Measurements from ENCODE around the gene AHCYL2. TPM values are rescaled to one million over a fixed set of nuclear protein-coding genes. Genes with fewer than 3 reads are reported as not detected.
A peak's percentile ranks its signal among the peaks of the same experiment; 100 is the strongest.

Gene AHCYL2
- total and polyA plus RNA-seq, 2 experiments from 2014 or later: 1.9 to 8.9 TPM

DNA sequence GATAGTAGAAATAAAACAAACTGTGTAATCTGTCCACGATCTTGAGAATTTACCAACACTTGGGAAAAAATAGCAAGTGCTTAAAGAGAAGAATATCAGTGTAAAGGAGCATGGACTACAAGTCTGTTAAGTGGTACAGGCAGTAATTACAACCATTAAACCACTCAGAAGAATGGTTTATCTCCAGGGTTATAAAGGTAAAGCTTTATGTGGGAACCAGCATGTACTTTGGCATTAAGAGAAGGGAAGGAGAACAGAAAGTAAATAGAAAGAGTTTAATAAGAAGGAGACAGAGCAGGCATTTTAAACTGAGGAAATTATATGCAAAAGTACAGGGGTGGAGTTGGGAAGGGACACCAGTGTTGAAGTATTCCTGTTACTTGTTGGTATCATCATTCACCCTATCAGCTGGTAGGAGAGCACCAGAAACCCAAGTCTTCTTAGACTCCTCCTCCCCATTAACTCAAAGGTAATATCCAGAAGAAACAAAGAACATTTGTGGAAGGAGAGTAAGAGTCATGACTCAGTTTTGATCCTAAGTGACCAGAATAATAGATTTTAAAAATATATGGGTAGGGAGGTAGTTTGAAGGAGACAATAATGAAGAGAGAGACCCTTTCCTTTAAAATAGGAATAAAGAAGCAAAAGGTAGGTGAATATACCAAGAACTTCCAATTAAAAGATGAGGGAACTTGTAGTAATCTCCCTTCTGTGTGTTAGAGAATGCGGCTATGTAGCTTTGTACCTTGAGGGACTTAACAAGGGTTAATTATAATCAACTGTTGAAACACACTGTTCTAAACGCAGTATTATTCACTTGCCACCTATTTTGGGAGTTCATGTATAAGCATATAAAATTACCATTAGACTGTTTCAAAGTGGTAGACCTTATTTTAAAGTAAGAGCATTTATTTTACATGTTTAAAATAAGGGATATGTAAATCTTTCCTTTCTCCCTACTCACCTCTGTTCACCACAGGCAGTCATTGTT lies 117.3 kb downstream of the AHCYL2 start:
- Histone ChIP-seq H2AFZ (no peak overlapping the region), H3K27ac (no peak overlapping the region), H3F3A (ENCODE audit: insufficient read depth) (no peaks in the 10 kb centered on the region), H4K20me1 (ENCODE audit: insufficient read depth) (no peaks in the 10 kb centered on the region), H3K4me1 (ENCODE audit: insufficient read depth) (peaks cover 6% of the 10 kb centered on the region; the same call in 1 of the 2 replicates), H3K9me2 (ENCODE audit: insufficient read depth) (no peaks in the 10 kb centered on the region), H3K4me2 (ENCODE audit: unreplicated experiment) (no peak overlapping the region), H3K36me3 (ENCODE audit: low read depth) (no peaks in the 10 kb centered on the region), H3K9me3 (ENCODE audit: low read depth) (no peaks in the 10 kb centered on the region), H3K4me3 (no peak overlapping the region), H3K27me3 (replicated peaks; ENCODE audit: insufficient read depth) (no peaks in the 10 kb centered on the region), H3K79me2 (ENCODE audit: insufficient read depth) (no peaks in the 10 kb centered on the region), H3K9ac (no peak overlapping the region)
- no peak for DNase-seq
- no peak for TF ChIP-seq EZH2phosphoT487 (IDR thresholded peaks at IDR 0.05; ENCODE audit: insufficient read depth, low read depth)
- TF ChIP-seq EZH2 (IDR thresholded peaks at IDR 0.05; ENCODE audit: insufficient read depth, poor library complexity, severe bottlenecking): no peak
- in situ Hi-C loops (cut with MboI): no loop called here
- 53 to 64% methylated on average over 3 of the region's 3 CpGs for WGBS, 2 experiments (ENCODE audit: low coverage in 1 of 2, low lambda C conversion rate in 2 of 2, missing lambda C conversion rate in 2 of 2)

- in situ Hi-C loops (cut with MboI): no loop called here
- no peak overlapping the region for H2AFZ ChIP-seq
- H3K9me3 ChIP-seq (ENCODE audit: low read depth): no peaks in the 10 kb centered on the region
- H3K36me3 ChIP-seq (ENCODE audit: low read depth): no peaks in the 10 kb centered on the region
- H3K4me3 ChIP-seq: no peak overlapping the region
- H3K4me1 ChIP-seq (ENCODE audit: insufficient read depth): peaks cover 6% of the 10 kb centered on the region; the same call in 1 of the 2 replicates
- no peaks in the 10 kb centered on the region for H3F3A ChIP-seq (ENCODE audit: insufficient read depth)
- H3K9ac ChIP-seq: no peak overlapping the region
- H3K79me2 ChIP-seq (ENCODE audit: insufficient read depth): no peaks in the 10 kb centered on the region
- WGBS, 2 experiments (ENCODE audit: low coverage in 1 of 2, low lambda C conversion rate in 2 of 2, missing lambda C conversion rate in 2 of 2): 31 to 33% methylated on average over 3 of the region's 3 CpGs
- no peaks in the 10 kb centered on the region for H4K20me1 ChIP-seq (ENCODE audit: insufficient read depth)
- no peak for TF ChIP-seq EZH2 (IDR thresholded peaks at IDR 0.05; ENCODE audit: insufficient read depth, poor library complexity, severe bottlenecking)
- TF ChIP-seq EZH2phosphoT487 (IDR thresholded peaks at IDR 0.05; ENCODE audit: insufficient read depth, low read depth): no peak
- H3K9me2 ChIP-seq (ENCODE audit: insufficient read depth): no peaks in the 10 kb centered on the region
- peak; percentile 61 for DNase-seq
- no peak overlapping the region for H3K27ac ChIP-seq
- H3K4me2 ChIP-seq (ENCODE audit: unreplicated experiment): no peak overlapping the region
- no peaks in the 10 kb centered on the region for H3K27me3 ChIP-seq (replicated peaks; ENCODE audit: insufficient read depth)
Observed at GRCh38 chr7:129343099-129343700, 118.4 kb downstream of the AHCYL2 start.

GRCh38 chr7:129347330-129347729 lies 122.5 kb downstream of the AHCYL2 start:
- Histone ChIP-seq H3K9me3 (ENCODE audit: low read depth) (no peaks in the 10 kb centered on the region), H3K4me2 (ENCODE audit: unreplicated experiment) (no peak overlapping the region), H3F3A (ENCODE audit: insufficient read depth) (no peaks in the 10 kb centered on the region), H2AFZ (no peak overlapping the region), H4K20me1 (ENCODE audit: insufficient read depth) (no peaks in the 10 kb centered on the region), H3K4me1 (ENCODE audit: insufficient read depth) (peaks cover 6% of the 10 kb centered on the region; the same call in 1 of the 2 replicates), H3K4me3 (no peak overlapping the region), H3K36me3 (ENCODE audit: low read depth) (no peaks in the 10 kb centered on the region), H3K79me2 (ENCODE audit: insufficient read depth) (no peaks in the 10 kb centered on the region), H3K27me3 (replicated peaks; ENCODE audit: insufficient read depth) (no peaks in the 10 kb centered on the region), H3K27ac (no peak overlapping the region), H3K9me2 (ENCODE audit: insufficient read depth) (no peaks in the 10 kb centered on the region), H3K9ac (no peak overlapping the region)
- in situ Hi-C loops (cut with MboI): no loop called here
- no peak for DNase-seq
- TF ChIP-seq EZH2phosphoT487 (IDR thresholded peaks at IDR 0.05; ENCODE audit: insufficient read depth, low read depth) (no peak), EZH2 (IDR thresholded peaks at IDR 0.05; ENCODE audit: insufficient read depth, poor library complexity, severe bottlenecking) (no peak)
- whole genome bisulfite sequencing, 2 experiments (ENCODE audit: low coverage in 1 of 2, low lambda C conversion rate in 2 of 2, missing lambda C conversion rate in 2 of 2): 52 to 63% methylated on average over 2 of the region's 2 CpGs

DNA sequence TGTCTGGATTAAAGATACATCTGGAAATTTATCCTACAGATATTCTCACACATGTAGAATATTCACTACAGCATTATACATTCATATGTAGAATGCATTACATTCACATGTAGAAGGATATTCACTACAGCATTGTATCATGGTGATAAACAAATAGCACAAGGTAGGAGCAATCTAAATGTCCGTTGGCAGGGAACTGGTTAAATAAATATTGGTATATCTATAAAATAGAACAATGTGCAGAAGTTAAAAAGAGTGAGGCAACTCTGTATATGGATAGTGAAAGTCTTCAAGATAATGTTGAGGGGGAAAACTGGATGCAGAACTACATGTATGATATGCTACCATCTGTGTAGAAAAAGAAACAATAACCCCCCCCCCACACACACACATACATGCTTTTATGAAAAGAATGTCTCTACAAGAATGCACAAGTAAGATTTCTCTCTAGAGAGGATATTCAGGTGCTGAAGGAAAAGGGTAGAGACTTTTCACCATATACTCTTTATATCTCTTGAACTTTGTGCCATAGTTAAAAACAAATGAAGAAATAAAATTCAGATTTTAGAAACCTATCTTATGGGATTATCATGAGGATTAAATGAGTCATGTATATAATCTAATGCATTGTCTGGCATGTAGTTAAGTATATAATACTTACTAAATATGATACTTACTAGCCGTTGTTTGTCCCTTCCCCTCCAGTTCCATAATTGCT lies 123.4 kb downstream of the AHCYL2 start:
- in situ Hi-C loops (cut with MboI): no loop called here
- Histone ChIP-seq H2AFZ (no peak overlapping the region), H3K27ac (no peak overlapping the region), H3K9me3 (ENCODE audit: low read depth) (no peaks in the 10 kb centered on the region), H3K4me3 (no peak overlapping the region), H3K9me2 (ENCODE audit: insufficient read depth) (no peaks in the 10 kb centered on the region), H3K4me1 (ENCODE audit: insufficient read depth) (peaks cover 8% of the 10 kb centered on the region; the same call in 1 of the 2 replicates), H3K27me3 (replicated peaks; ENCODE audit: insufficient read depth) (no peaks in the 10 kb centered on the region), H3K4me2 (ENCODE audit: unreplicated experiment) (no peak overlapping the region), H3K79me2 (ENCODE audit: insufficient read depth) (no peaks in the 10 kb centered on the region), H3F3A (ENCODE audit: insufficient read depth) (no peaks in the 10 kb centered on the region), H3K36me3 (ENCODE audit: low read depth) (no peaks in the 10 kb centered on the region), H3K9ac (no peak overlapping the region), H4K20me1 (ENCODE audit: insufficient read depth) (no peaks in the 10 kb centered on the region)
- no peak for TF ChIP-seq EZH2phosphoT487 (IDR thresholded peaks at IDR 0.05; ENCODE audit: insufficient read depth, low read depth)
- no peak for TF ChIP-seq EZH2 (IDR thresholded peaks at IDR 0.05; ENCODE audit: insufficient read depth, poor library complexity, severe bottlenecking)
- WGBS, 2 experiments (ENCODE audit: low coverage in 1 of 2, low lambda C conversion rate in 2 of 2, missing lambda C conversion rate in 2 of 2): 49 to 52% methylated on average over 2 of the region's 2 CpGs
- no peak for DNase-seq

Measured in GM23248 (cell line).